Ascending aorta (tissue), 2 donors: ENCODE data around the gene CDH23. TPM values are rescaled to one million over a fixed set of nuclear protein-coding genes. Genes with fewer than 3 reads are reported as not detected.

ENCODE experiments used
- DNase-seq, 2 donors: peaks; one replicate each; pipeline ENCODE4 v3.0.0-alpha.2; 2019; ENCODE audit warnings: low spot score in 2 of 2
- H3K27ac ChIP-seq, 2 donors: fragments of 200-600 bp; sonication (generic); one replicate each; pipeline ENCODE4 v1.5.1; 2016 to 2017; ENCODE audit warnings: mild to moderate bottlenecking in 1 of 2
- H3K27me3 ChIP-seq: fragments of 200-600 bp; sonication (generic); one replicate; pipeline ENCODE4 v1.5.1; 2017
- H3K36me3 ChIP-seq, 2 donors: fragments of 200-600 bp; sonication (generic); one replicate each; pipeline ENCODE4 v1.5.1; 2016
- H3K4me1 ChIP-seq, 2 donors: fragments of 200-600 bp; sonication (generic); one replicate each; pipeline ENCODE4 v1.5.1; 2016 to 2017; ENCODE audit warnings: mild to moderate bottlenecking in 1 of 2
- H3K4me3 ChIP-seq, 2 donors: fragments of 200-600 bp; sonication (generic); one replicate each; pipeline ENCODE4 v1.5.1; 2016 to 2017; ENCODE audit warnings: mild to moderate bottlenecking in 1 of 2
- H3K9me3 ChIP-seq, 2 donors: fragments of 200-600 bp; sonication (generic); one replicate each; pipeline ENCODE4 v1.5.1; 2016
- CTCF ChIP-seq, 3 experiments: fragments of 200-600 bp in 2 of 3; fragments of 450-650 bp in 1 of 3; sonication (generic) in 2 of 3; IDR thresholded peaks; one replicate each; pipeline ENCODE4 v1.5.1; 2016 to 2019; ENCODE audit warnings: antibody characterized with exemption in 3 of 3, mild to moderate bottlenecking in 1 of 3, moderate library complexity in 1 of 3
- intact Hi-C: fragments of 100-400 bp; cut with DNase I; formaldehyde crosslinking; loops from one replicate; pipeline ENCODE4 v1.15.1; 2023
- total RNA-seq: library from RNA; depleted of rRNA; stranded (reverse); fragments of >200 nt; gene quantifications from one replicate; pipeline ENCODE4 v1.1.0, GENCODE V29; 2016

The CDH23 gene
- total RNA-seq, 1 donor from 2014 or later = 40.9 TPM

GRCh38 chr10:71396084-71396710, 523 bp upstream of the CDH23 start:
- no peak overlapping the region for H3K27ac ChIP-seq
- peak; percentile 17 to 46 (median 29) for TF ChIP-seq CTCF (IDR thresholded peaks at IDR 0.05)
- H3K4me3 ChIP-seq = peak overlapping the region; percentile 51 to 69
- intact Hi-C loops = loop anchor here (2.0 to 5.0 kb wide), 2 partner anchors 173 to 416 kb away; no protein-coding TSS in a partner anchor
- no peaks in the 10 kb centered on the region for H3K36me3 ChIP-seq
- H3K9me3 ChIP-seq = no peaks in the 10 kb centered on the region
- H3K4me1 ChIP-seq = peaks cover 10 to 17% of the 10 kb centered on the region in 2 donors
- DNase-seq = no peak
- H3K27me3 ChIP-seq = peaks cover 3% of the 10 kb centered on the region

GRCh38 chr10:71397296-71398212, 834 bp downstream of the CDH23 start:
- DNase-seq = no peak
- Histone ChIP-seq H3K36me3 (no peaks in the 10 kb centered on the region), H3K9me3 (no peaks in the 10 kb centered on the region), H3K27me3 (peaks cover 3% of the 10 kb centered on the region), H3K4me3 (peak overlapping the region; percentile 51 to 69), H3K4me1 (peaks cover 10 to 17% of the 10 kb centered on the region in 2 donors), H3K27ac (no peak overlapping the region)
- intact Hi-C loops = loop anchor here (2.0 to 5.0 kb wide), 2 partner anchors 171 to 415 kb away; no protein-coding TSS in a partner anchor
- TF ChIP-seq CTCF (IDR thresholded peaks at IDR 0.05) = no peak

GRCh38 chr10:71398976-71399375, 2.3 kb downstream of the CDH23 start:
- Histone ChIP-seq H3K36me3 (no peaks in the 10 kb centered on the region), H3K4me1 (peaks cover 10 to 17% of the 10 kb centered on the region in 2 donors), H3K27ac (no peak overlapping the region), H3K9me3 (no peaks in the 10 kb centered on the region), H3K4me3 (no peak overlapping the region), H3K27me3 (peaks cover 3% of the 10 kb centered on the region)
- no peak for TF ChIP-seq CTCF (IDR thresholded peaks at IDR 0.05)
- no peak for DNase-seq
- intact Hi-C loops = loop anchor here (5.0 kb wide), 1 partner anchor 413 kb away; no protein-coding TSS in a partner anchor

GRCh38 chr10:71399946-71400345, 3.2 kb downstream of the CDH23 start:
- DNase-seq = peak in 1 of 2 donors; percentile 35
- intact Hi-C loops = loop anchor here (5.0 kb wide), 1 partner anchor 412 kb away; no protein-coding TSS in a partner anchor

More at GRCh38 chr10:71399946-71400345, 3.2 kb downstream of the CDH23 start:
- no peak overlapping the region for H3K4me3 ChIP-seq
- H3K4me1 ChIP-seq = peaks cover 10 to 17% of the 10 kb centered on the region in 2 donors
- no peaks in the 10 kb centered on the region for H3K9me3 ChIP-seq
- TF ChIP-seq CTCF (IDR thresholded peaks at IDR 0.05) = no peak
- H3K36me3 ChIP-seq = no peaks in the 10 kb centered on the region
- H3K27me3 ChIP-seq = peaks cover 3% of the 10 kb centered on the region
- H3K27ac ChIP-seq = no peak overlapping the region
